SK-N-SH treated with all-trans-retinoic acid at 6 μM for 48 hours (cell line): ENCODE data around the gene SEMA4A.

Experiments used
- CREB5 ChIP-seq: fragments of 250-450 bp; sonication (Bioruptor Pico); IDR thresholded peaks from 2 replicates; pipeline ENCODE4 v1.5.1; 2020; ENCODE audit warnings: low read depth, mild to moderate bottlenecking, moderate library complexity
- CSDC2 ChIP-seq: fragments of 250-450 bp; sonication (Bioruptor Pico); IDR thresholded peaks from 2 replicates; pipeline ENCODE4 v1.5.0; 2020; ENCODE audit warnings: mild to moderate bottlenecking, moderate library complexity
- CSRNP3 ChIP-seq: fragments of 250-450 bp; sonication (Bioruptor Pico); IDR thresholded peaks from 2 replicates; pipeline ENCODE4 v1.5.1; 2021; ENCODE audit warnings: mild to moderate bottlenecking, moderate library complexity
- ESRRG ChIP-seq: fragments of 250-450 bp; sonication (Bioruptor Pico); IDR thresholded peaks from 2 replicates; pipeline ENCODE4 v1.6.1; 2021; ENCODE audit warnings: mild to moderate bottlenecking
- PATZ1 ChIP-seq: fragments of 250-450 bp; sonication (Bioruptor Pico); IDR thresholded peaks from 2 replicates; pipeline ENCODE4 v1.8.0; 2020; ENCODE audit warnings: mild to moderate bottlenecking, moderate library complexity, borderline replicate concordance
- PPARA ChIP-seq: fragments of 250-450 bp; sonication (Bioruptor Pico); IDR thresholded peaks from 2 replicates; pipeline ENCODE4 v1.5.0; 2020; ENCODE audit warnings: mild to moderate bottlenecking, borderline replicate concordance
- RARB ChIP-seq: fragments of 250-450 bp; sonication (Bioruptor Pico); IDR thresholded peaks from 2 replicates; pipeline ENCODE4 v1.8.0; 2021; ENCODE audit warnings: mild to moderate bottlenecking, moderate library complexity
- SNAI2 ChIP-seq: fragments of 250-450 bp; sonication (Bioruptor Pico); IDR thresholded peaks from 2 replicates; pipeline ENCODE4 v1.5.0; 2020; ENCODE audit warnings: mild to moderate bottlenecking, moderate library complexity
- TSHZ2 ChIP-seq: fragments of 250-450 bp; sonication (Bioruptor Pico); IDR thresholded peaks from 2 replicates; pipeline ENCODE4 v1.5.0; 2020; ENCODE audit warnings: mild to moderate bottlenecking, moderate library complexity
- ZC3H10 ChIP-seq: fragments of 250-450 bp; sonication (Bioruptor Pico); IDR thresholded peaks from 2 replicates; pipeline ENCODE4 v1.5.1; 2021; ENCODE audit warnings: mild to moderate bottlenecking, moderate library complexity
- ZFP3 ChIP-seq: fragments of 250-450 bp; sonication (Bioruptor Pico); IDR thresholded peaks from 2 replicates; pipeline ENCODE4 v1.5.0; 2020; ENCODE audit warnings: mild to moderate bottlenecking, moderate library complexity
- ZNF70 ChIP-seq: fragments of 450-650 bp; formaldehyde crosslinking; IDR thresholded peaks from 2 replicates; pipeline ENCODE4 v1.5.0; 2020; ENCODE audit warnings: mild to moderate bottlenecking, moderate library complexity
- ZNF8 ChIP-seq: fragments of 450-650 bp; formaldehyde crosslinking; IDR thresholded peaks from 2 replicates; pipeline ENCODE4 v1.5.0; 2020; ENCODE audit warnings: mild to moderate bottlenecking, moderate library complexity

- TF ChIP-seq PATZ1 = no peak
- no peak for TF ChIP-seq ZNF8 (CRISPR knock-in tag)
- no peak for TF ChIP-seq ZNF70 (CRISPR knock-in tag)
- TF ChIP-seq SNAI2 (CRISPR knock-in tag) = no peak
- no peak for TF ChIP-seq ESRRG (CRISPR knock-in tag)
- TF ChIP-seq RARB = no peak
- no peak for TF ChIP-seq ZFP3 (CRISPR knock-in tag)
- TF ChIP-seq CREB5 = no peak
- TF ChIP-seq ZC3H10 = no peak
- no peak for TF ChIP-seq PPARA (CRISPR knock-in tag)
- no peak for TF ChIP-seq TSHZ2
- no peak for TF ChIP-seq CSDC2 (CRISPR knock-in tag)
- TF ChIP-seq CSRNP3 = no peak
Measured at GRCh38 chr1:156176610-156177210, 23.3 kb downstream of the SEMA4A start.
